Activated gamma-delta T cell treated with anti-CD3 and anti-CD28 coated beads, Interleukin-2, amount 50 U/mL, for 16 hours (primary cell): ENCODE measurements around the gene TXNDC17.
"Not testable (repeated sequence)": the region's sequence is repeated elsewhere in the genome, so short reads cannot be mapped to it uniquely, and the experiment has no call there.

Experiments
- DNase-seq: peaks from one replicate; pipeline ENCODE4 v3.0.0-alpha.2; 2020; ENCODE audit warnings: low read depth

The TXNDC17 gene

GRCh38 chr17:6660805-6661463 is 20.1 kb downstream of the TXNDC17 start:
- DNase-seq: no peak

DNA sequence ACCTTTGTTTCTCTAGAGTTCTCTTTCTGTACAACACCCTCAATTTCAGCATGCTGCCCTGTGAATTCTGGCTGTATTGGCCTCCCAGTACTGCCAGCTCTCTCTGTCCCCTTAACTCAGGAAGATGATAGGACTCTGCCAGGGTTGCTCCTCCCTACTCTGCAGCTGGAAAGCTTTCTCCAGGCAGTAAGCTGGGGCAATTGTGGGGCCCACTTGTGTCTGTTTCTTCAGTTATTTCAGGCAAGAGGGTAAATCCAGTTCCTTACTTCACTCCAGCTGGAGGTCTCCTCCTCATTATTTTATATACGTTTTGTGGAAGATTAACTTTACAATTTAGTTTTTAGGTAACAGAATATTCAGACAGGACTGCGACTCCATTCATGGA is 20.6 kb downstream of the TXNDC17 start:
- DNase-seq: no peak

GRCh38 chr17:6663200-6663599 is 22.3 kb downstream of the TXNDC17 start:
- DNase-seq: not testable (repeated sequence)

DNA sequence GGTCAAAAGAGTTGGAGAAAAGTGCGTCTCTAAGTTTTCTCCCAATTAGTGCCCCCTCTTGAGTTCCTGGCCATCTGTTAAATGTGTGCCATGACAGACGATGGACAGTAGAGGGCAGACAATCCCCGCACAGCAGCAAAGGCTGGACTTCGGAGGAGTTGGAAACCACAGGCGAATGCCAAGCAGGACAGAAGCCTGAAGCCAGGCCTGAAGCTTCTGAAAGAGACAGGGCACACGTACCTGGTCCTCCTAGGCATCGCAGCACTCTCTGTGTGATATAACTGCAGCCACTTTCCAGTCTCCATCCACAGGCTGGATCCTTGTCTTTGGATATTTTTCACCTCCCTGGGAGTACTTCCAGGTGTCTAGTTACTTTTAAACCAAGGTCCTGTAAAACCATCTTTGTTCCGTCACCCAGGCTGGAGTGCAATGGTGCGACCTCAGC is 25.2 kb downstream of the TXNDC17 start:
- no peak for DNase-seq

- DNase-seq: no peak
These were observed 25.7 kb downstream of the TXNDC17 start for GRCh38 chr17:6666557-6666956.

DNA sequence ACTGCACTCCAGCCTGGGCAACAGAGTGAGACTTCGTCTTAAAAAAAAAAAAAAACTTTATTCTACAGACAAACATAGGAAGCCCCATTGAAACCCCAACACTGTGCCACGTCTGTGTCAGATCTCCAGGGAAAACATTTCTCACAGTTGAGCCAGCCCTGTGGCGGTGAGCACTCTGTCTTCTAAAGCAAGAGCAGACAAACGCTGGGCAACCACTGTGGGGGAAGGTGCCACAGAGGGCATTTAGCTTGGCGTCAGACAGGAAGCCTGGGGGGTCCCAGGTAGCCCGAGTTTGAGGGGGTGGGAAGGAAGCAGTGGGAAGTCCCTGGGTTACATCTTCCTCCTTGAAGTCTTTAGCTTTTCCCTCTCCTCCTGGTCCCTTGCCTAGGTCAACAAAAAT is 26.7 kb downstream of the TXNDC17 start:
- no peak for DNase-seq

- DNase-seq: no peak
These were observed 27.4 kb downstream of the TXNDC17 start for GRCh38 chr17:6668219-6668618.

DNA sequence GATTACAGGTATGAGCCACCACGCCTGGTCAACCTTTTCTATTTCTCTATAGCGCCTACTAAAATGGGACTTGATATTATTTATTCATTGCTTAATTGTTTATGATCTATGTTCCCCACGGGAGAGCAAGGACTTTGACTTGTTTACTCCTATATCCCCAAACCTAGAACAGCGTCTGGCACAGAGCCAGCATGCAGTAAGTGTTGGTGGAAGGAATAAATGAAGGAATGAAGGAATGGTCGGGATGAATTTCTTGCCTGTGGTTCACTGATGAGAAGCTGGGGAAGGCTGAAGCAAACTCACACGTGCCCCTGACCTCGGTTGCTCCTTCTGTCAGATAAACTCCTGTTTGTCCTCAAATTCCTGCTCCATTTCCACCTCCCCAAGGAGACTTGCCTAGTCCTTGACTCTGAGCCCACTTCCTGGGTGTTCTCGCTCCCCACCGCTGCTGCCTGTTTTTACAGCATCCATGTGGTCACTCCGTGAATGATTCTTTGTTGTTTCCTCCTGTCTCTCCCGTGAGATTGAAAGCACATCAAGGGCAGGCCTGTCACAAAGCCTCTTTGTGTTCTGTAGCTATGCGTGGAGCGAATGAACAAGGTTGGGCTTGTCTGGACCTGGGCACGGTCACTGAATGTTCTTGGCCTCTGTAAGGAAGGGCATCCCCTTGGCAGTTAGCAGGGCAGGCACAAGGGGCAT is 28.0 kb downstream of the TXNDC17 start:
- DNase-seq: no peak

DNA sequence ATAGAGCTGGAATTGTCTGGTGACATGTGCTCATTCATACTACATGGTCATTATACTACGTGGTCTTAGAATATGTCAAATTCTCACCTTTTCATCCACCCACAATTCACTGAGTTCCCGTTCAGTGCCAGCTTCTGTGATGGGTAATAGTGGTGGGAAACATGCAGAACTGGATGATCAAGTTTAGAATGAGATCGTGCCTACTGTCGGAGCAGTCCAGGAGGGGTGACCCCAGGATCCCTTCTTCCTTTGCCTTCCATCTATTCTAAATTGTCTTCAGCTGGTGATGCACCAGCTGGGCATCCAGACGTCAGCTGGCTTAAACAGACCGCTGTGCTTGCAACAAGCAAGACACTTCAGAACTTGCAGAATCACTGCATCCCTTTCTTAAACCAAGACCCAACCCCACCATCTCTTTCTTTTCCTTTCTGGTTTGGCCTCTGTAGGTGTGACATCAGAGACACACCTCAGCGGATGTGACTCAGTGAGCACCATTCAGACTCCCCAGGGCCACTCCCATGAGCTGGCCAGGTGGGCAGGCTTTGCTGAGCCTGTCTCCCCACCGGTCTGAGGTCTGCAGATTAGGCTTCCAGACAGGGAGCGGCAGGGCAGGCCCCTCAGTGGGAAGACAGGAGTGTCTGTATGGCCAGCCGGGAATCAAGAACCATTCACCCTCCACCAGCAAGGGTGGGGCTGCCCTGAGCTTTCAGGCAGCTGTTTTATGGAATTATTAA is 28.8 kb downstream of the TXNDC17 start:
- DNase-seq: no peak

- no peak for DNase-seq
These were observed 29.7 kb downstream of the TXNDC17 start for GRCh38 chr17:6670571-6670970.

DNA sequence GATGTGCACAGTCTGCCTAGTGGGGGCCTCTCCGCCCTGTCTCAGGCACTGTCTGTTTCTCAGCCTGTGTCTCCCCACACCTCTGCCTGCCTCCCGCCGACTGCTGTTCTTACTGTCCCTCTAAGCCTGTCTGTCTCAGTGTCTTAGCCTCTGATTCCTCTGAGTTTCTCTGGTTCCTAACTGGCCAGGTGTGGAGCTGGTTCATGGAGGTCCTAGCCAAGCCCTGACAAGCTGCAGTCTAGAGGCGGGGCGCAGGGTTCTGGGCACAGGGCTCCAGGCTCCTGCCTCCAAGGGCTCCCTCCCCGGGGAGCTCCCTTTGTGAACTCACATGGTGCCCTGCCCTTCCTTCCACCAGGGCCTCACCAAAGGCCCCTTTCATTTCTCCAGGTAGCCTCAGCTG is 30.1 kb downstream of the TXNDC17 start:
- DNase-seq: no peak

- no peak for DNase-seq
These were observed 30.6 kb downstream of the TXNDC17 start for GRCh38 chr17:6671431-6671830.

DNA sequence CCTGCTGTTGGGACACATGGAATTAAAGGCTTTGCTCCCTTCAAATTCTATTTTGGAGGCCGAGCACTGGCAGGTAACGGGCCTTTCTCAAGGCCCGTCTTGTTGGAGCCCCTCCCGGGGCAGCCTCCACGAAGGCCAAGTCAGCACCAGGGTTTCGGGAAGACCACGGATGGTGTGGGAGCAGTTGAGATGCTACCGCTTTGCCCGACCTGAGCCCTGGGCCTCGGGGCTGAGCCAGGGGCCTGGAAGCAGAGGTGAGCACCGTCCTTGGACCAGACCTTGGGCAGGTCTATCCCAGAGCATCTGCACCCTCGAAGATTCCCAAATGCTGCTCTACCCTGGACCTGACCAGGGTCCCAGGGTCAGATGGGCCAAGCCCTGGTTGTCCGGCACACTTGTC is 33.7 kb downstream of the TXNDC17 start:
- DNase-seq: no peak

DNA sequence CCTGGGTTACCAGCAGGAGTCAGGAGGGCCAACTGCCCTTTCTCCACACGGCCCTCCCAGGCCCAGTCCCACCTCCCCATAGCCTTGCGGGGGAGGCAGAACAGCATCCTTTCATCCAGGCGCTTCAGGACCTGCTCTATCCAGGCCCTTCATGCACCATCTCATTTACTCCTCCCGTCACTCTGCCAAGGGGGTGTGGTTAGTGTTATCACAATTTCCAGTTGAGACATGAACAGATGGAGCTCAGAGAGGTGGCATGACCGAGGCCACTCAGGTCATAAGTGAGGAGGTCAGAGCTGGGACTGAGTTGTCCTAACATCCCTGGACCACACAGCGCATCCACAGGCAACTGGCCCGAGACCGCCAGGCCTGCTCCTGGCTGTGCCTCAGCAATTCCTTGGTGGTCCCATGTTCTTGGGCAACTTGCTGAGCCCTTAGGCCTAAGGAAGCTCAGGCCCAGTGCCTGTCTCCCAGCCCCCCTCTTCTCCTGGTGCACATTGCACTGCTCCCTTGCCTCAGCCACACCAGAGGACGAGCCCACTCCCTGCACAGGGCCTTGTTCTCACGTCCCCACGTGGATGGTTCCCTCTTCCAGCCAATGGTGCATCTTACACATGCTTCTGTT is 34.5 kb downstream of the TXNDC17 start:
- DNase-seq: no peak

DNA sequence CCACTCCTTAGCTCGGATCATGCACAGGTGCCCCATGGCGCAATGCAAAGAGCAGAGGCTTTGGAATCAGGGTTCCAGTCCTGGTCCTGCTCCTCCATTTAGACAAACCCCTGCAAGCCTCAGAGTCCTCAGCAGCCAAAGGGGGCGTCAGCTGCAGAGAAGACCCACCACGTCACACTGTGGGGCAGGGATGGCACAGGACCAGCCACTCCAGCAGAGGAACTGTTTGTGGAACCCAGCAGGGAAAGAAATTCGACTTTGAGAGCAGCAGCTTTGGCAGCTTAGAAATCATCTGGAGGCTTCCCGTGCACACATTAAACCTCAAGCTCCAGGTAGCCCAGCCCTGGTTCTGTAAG is 35.9 kb downstream of the TXNDC17 start:
- no peak for DNase-seq

DNA sequence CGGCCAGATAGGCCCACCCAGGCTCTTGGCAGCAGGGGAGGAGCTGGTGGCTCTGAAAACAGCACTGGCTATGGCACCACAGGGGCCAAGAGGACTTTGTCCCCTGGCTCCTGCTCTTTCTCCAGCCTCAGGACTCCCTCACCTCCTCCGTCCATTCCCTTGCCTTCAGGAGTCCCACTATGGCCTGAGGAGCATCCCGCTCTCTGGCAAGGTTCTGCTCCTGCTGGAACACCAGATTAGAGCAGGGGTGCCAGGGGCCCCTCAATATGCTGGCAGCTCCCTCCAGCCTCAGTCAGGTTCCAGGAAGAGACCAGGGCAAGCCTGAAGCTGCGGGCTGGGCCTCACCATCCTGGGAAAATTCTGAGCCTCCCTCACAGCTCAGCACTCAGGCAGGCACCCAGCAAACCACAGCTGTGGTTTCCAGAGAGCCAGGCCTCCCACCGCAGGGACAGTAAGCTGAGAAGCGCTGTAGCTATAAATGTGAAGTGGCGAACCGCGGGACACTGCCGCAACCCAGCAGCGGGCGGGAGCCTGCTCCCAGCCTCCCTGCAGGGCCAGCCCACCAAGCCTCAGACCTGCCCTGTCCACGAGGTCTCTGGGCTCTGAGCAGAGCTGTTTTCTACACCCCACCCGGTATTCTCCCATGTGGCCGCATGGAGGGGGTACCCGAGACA is 36.4 kb downstream of the TXNDC17 start:
- DNase-seq: no peak

DNA sequence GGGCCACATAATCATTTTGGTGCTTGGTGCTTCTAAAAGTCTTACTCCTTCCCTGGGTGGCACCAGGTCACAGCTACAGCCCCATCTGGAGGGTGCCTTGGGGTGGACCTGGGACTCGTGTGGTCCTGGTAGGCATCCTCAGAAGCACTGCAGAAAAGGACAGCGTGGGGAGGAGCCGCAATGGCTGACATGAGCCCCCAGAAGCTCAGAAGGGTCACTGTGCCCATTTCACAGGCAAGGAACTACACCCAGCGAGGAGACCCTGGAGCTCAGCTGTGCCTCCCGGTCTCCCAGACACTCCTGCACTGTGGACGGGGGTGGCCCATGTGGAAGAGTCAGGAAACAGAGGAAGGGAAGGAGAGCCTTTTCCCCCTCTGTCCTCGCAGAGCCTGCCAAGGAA is 37.1 kb downstream of the TXNDC17 start:
- DNase-seq: no peak

GRCh38 chr17:6679241-6679640 is 38.4 kb downstream of the TXNDC17 start:
- DNase-seq: no peak

GRCh38 chr17:6681176-6681575 is 40.3 kb downstream of the TXNDC17 start:
- DNase-seq: no peak

DNA sequence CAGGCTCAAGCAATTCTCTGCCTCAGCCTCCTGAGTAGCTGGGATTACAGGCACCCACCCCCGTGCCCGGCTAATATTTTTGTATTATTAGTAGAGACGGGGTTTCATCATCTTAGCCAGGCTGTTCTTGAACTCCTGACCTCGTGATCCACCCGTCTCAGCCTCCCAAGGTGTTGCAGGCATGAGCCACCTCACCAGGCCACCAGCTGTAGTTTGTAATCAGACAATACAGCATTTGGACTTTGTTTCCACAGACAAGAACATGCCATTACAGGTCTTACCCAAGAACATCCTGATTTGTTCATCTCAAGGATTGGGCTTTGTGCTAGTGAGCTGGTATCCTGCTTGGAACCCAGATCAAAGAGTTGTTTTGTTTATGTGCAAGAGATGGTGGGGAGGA is 40.8 kb downstream of the TXNDC17 start:
- no peak for DNase-seq

- no peak for DNase-seq
These were observed 41.5 kb downstream of the TXNDC17 start for GRCh38 chr17:6682339-6682738.

GRCh38 chr17:6683081-6683684 is 42.3 kb downstream of the TXNDC17 start:
- DNase-seq: no peak
